Heart left ventricle (tissue), 13 donors: ENCODE data around the gene MITF.

Source experiments
- CTCF ChIP-seq, 12 donors: fragments of 200-600 bp; sonication (generic) in 4 of 12; IDR thresholded peaks; one replicate each; pipeline versions ENCODE4 v1.5.0 to v1.8.0; 2018 to 2022; ENCODE audit warnings: antibody characterized with exemption in 12 of 12, mild to moderate bottlenecking in 5 of 12
- POLR2A ChIP-seq, 2 donors: fragments of 450-650 bp; IDR thresholded peaks; one replicate each; pipeline ENCODE4 v1.6.1; 2017; ENCODE audit warnings: antibody characterized with exemption in 2 of 2, mild to moderate bottlenecking in 2 of 2, moderate library complexity in 2 of 2
- donor health status: ischemic (EF 13 %, LVEDD 7.1; RV severe dilation, severe dysfunction).
- donor health status: DM: no; HTN: yes; CAD: no.
- donor health status: DM: no; HTN: no; CAD: no.
- donor health status: ischemic (EF 25% LVEDD 6.9; RV normal size, moderate dysfunction).
- donor health status: ischemic (EF 25% LVEDD 5.7; RV mildly dilated, moderate dysfunction).
- donor health status: ischemic (EF 35%, LVEDD 5.7; RV mildly dilated, moderate dysfunction).
- donor health status: nonischemic (EF 11% LVEDD 7.7; RV severe dilation, severe dysfunction).
- donor health status: DM: yes; HTN: yes; CAD: no.
- donor health status: PGD.
- donor health status: ischemic (EF 29% LVEDD 5.4; RV normal size, mild dysfunction).
- donor health status: nonischemic (EF 23%, LVEDD 6.1; RV moderate dilation, normal function).

- no peak for TF ChIP-seq CTCF (IDR thresholded peaks at IDR 0.05)
- no peak for TF ChIP-seq POLR2A (IDR thresholded peaks at IDR 0.05)
These were observed 11.8 kb downstream of the MITF start for GRCh38 chr3:69751074-69751476.
